IPS-NIHi11 (cell line): ENCODE results near the gene FBXL13.
"Not testable (repeated sequence)": the region's sequence is repeated elsewhere in the genome, so short reads cannot be mapped to it uniquely, and the experiment has no call there.

ENCODE experiments used
- DNase-seq: peaks from one replicate; pipeline ENCODE4 v3.0.0; 2012; ENCODE audit warnings: mixed read lengths, low spot score

FBXL13 gene

GRCh38 chr7:102935450-102936115 is 139.0 kb downstream of the FBXL13 start:
- DNase-seq = no peak

- no peak for DNase-seq
Measured at GRCh38 chr7:102934701-102935100, 139.9 kb downstream of the FBXL13 start.

GRCh38 chr7:102934239-102934638 is 140.4 kb downstream of the FBXL13 start:
- no peak for DNase-seq

GRCh38 chr7:102933763-102934162 is 140.8 kb downstream of the FBXL13 start:
- peak; percentile 57 for DNase-seq

GRCh38 chr7:102931757-102932156 is 142.8 kb downstream of the FBXL13 start:
- no peak for DNase-seq

- no peak for DNase-seq
Measured at GRCh38 chr7:102927312-102927933, 147.2 kb downstream of the FBXL13 start.

- DNase-seq = no peak
Measured at GRCh38 chr7:102926783-102927140, 147.8 kb downstream of the FBXL13 start.

GRCh38 chr7:102925976-102926782 is 148.4 kb downstream of the FBXL13 start:
- DNase-seq = no peak

- no peak for DNase-seq
Measured at GRCh38 chr7:102918845-102919244, 155.8 kb downstream of the FBXL13 start.

GRCh38 chr7:102917436-102918353 is 156.9 kb downstream of the FBXL13 start:
- no peak for DNase-seq

GRCh38 chr7:102916881-102917280 is 157.7 kb downstream of the FBXL13 start:
- DNase-seq = no peak

GRCh38 chr7:102916426-102916825 is 158.2 kb downstream of the FBXL13 start:
- DNase-seq = no peak

GRCh38 chr7:102914585-102914984 is 160.0 kb downstream of the FBXL13 start:
- DNase-seq = peak; percentile 50

- DNase-seq = no peak
Measured at GRCh38 chr7:102913826-102914225, 160.8 kb downstream of the FBXL13 start.

- peak; percentile 56 for DNase-seq
Measured at GRCh38 chr7:102912742-102913141, 161.9 kb downstream of the FBXL13 start, which contains the start of gene LRRC17. Gene LRRC17, plus strand, starts transcription at chr7:102913000. Its CDS starts 20,914 bp downstream, at chr7:102933914.

- no peak for DNase-seq
Measured at GRCh38 chr7:102908676-102909075, 165.9 kb downstream of the FBXL13 start.

GRCh38 chr7:102903576-102903975 is 171.0 kb downstream of the FBXL13 start:
- DNase-seq = not testable (repeated sequence)

GRCh38 chr7:102902052-102902451 is 172.5 kb downstream of the FBXL13 start:
- not testable (repeated sequence) for DNase-seq

- no peak for DNase-seq
Measured at GRCh38 chr7:102898532-102898859, 176.1 kb downstream of the FBXL13 start.

- no peak for DNase-seq
Measured at GRCh38 chr7:102897856-102898531, 176.6 kb downstream of the FBXL13 start.

- DNase-seq = no peak
Measured at GRCh38 chr7:102897211-102897631, 177.4 kb downstream of the FBXL13 start.
